ENCODE results near the gene SPATA9. TPM values are rescaled to one million over a fixed set of nuclear protein-coding genes. Genes with fewer than 3 reads are reported as not detected.

SPATA9 gene
- total RNA-seq, 2 experiments from 2014 or later = not detected

DNA sequence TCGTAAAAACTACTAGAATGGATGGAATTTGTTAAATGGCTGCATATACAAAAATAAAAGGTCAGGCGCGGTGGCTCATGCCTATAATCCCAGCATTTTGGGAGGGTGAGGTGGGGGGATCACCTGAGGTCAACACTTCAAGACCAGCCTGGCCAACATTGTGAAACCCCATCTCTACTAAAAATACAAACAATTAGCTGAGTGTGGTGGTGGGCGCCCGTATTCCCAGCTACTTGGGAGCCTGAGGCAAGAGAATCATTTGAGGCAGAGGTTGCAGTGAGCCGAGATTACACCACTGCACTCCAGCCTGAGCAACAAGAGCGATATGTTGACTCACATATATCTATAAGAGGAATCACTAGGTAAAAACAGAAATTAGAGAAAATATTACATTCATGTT, 72.2 kb downstream of the SPATA9 start:
- DNase-seq = no peak
- no peaks in the 10 kb centered on the region for H3K27me3 Mint-ChIP-seq
- peaks cover 27% of the 10 kb centered on the region for H3K36me3 Mint-ChIP-seq
- H3K4me3 Mint-ChIP-seq = no peak overlapping the region
- H3K9me3 Mint-ChIP-seq = peaks cover 14% of the 10 kb centered on the region
- peaks cover 12% of the 10 kb centered on the region for H3K4me1 Mint-ChIP-seq
- H3K27ac Mint-ChIP-seq = no peak overlapping the region

DNA sequence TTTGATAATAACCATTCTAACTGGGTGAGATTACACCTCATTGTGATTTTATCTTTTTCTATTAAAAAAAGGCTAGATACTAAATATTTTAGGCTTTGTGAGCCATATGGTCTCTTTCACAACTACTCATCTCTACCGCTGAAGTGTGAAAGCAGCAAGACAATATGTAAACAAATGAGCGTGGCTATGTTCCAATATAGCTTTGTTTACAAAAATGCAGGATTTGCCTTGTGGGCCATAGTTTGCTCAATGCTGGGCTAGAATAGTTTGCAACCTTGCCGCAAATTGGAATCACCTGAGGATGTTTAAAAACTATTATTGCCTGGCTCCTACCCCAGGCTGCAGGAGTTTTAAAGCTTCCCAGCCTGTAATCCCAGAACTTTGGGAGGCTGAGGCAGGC, 73.1 kb downstream of the SPATA9 start:
- Mint-ChIP-seq H3K4me3 (no peak overlapping the region), H3K4me1 (peaks cover 5% of the 10 kb centered on the region), H3K27me3 (no peaks in the 10 kb centered on the region), H3K9me3 (peaks cover 11% of the 10 kb centered on the region), H3K27ac (no peak overlapping the region), H3K36me3 (peaks cover 25% of the 10 kb centered on the region)
- no peak for DNase-seq

Other genes with a start within 250 kb of the SPATA9 start
- 10 to 100 TPM; 66.5 to 68.7 TPM for gene SKIC3, start 128.0 kb downstream of the SPATA9 start, total RNA-seq
- 1 to 10 TPM; 4.1 to 5.2 TPM for gene ARSK, start 127.9 kb downstream of the SPATA9 start, total RNA-seq
- under 1 TPM; 0.34 to 0.52 TPM for gene GPR150, start 62.9 kb downstream of the SPATA9 start, total RNA-seq
- gene RFESD, start 36.2 kb downstream of the SPATA9 start, total RNA-seq = 1 to 10 TPM; 6.1 to 6.2 TPM
- under 1 TPM; 0.52 to 0.78 TPM for gene RHOBTB3, start 48.3 kb upstream of the SPATA9 start, total RNA-seq
- gene GLRX, start 139.7 kb upstream of the SPATA9 start, total RNA-seq = 10 to 100 TPM; 26.4 to 29.5 TPM

All from activated naive CD8-positive, alpha-beta T cell treated with anti-CD3 and anti-CD28 coated beads for 36 hours (primary cell).